ENCODE data around the gene CCDC71.

CCDC71 gene

GRCh38 chr3:49165771-49166751 is at the start of gene CCDC71:
Gene CCDC71, minus strand, starts transcription at chr3:49166331. Its CDS starts 2,123 bp downstream, at chr3:49164208.
- no peak for FAIRE-seq

- FAIRE-seq, result no peak
Measured at GRCh38 chr3:49213998-49214397, 47.9 kb upstream of the CCDC71 start.

- no peak for FAIRE-seq
Measured at GRCh38 chr3:49213541-49213943, 47.4 kb upstream of the CCDC71 start.

GRCh38 chr3:49199900-49200281 is 33.8 kb upstream of the CCDC71 start:
- no peak for FAIRE-seq

DNA sequence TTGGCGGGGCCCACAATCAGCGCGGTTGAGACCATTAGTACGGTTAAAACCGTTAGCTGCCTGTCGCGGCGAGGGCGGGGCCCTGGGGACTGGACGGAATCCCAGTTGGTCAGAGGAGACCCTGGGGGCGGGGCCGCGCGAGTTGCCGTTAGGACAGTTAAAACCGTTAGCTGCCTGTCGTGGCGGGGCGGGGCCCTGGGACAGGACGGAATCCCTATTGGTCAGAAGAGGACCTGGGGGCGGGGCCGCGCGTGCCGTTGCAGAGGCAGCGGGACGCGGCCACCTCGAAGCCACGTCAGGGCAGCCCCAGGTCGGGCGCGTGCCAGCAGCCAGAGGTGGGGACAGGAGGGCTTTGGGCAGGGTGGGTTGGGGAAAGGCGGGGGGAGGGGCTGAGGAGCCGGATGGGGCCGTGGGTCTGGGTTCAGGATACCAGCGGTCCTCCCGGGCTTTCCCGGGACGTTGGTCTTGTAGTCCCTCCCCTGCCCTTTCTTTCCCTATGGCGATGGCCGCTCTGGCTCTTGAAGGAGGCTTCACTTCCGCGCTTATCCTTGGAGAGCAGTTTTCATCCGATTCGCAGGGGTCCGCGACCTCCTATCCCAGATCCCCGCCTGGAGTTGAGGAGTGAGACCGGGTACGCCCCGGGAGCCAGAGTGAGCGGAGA is 33.2 kb upstream of the CCDC71 start:
- no peak for FAIRE-seq

GRCh38 chr3:49198611-49199230 is 32.6 kb upstream of the CCDC71 start:
- no peak for FAIRE-seq

GRCh38 chr3:49198161-49198560 is 32.0 kb upstream of the CCDC71 start:
- FAIRE-seq, result no peak

GRCh38 chr3:49191741-49192140 is 25.6 kb upstream of the CCDC71 start:
- no peak for FAIRE-seq

- FAIRE-seq, result no peak
Measured at GRCh38 chr3:49183873-49184272, 17.7 kb upstream of the CCDC71 start.

- FAIRE-seq, result no peak
Measured at GRCh38 chr3:49182682-49183081, 16.6 kb upstream of the CCDC71 start.

GRCh38 chr3:49181351-49181750 is 15.2 kb upstream of the CCDC71 start:
- FAIRE-seq, result no peak

GRCh38 chr3:49180116-49180515 is 14.0 kb upstream of the CCDC71 start:
- no peak for FAIRE-seq

GRCh38 chr3:49177073-49177472 is 10.9 kb upstream of the CCDC71 start:
- no peak for FAIRE-seq

- no peak for FAIRE-seq
Measured at GRCh38 chr3:49175530-49175929, 9.4 kb upstream of the CCDC71 start.

GRCh38 chr3:49174397-49174985 is 8.4 kb upstream of the CCDC71 start:
- no peak for FAIRE-seq

GRCh38 chr3:49173792-49174170 is 7.7 kb upstream of the CCDC71 start:
- no peak for FAIRE-seq

- no peak for FAIRE-seq
Measured at GRCh38 chr3:49173116-49173791, 7.1 kb upstream of the CCDC71 start.

GRCh38 chr3:49172551-49173041 is 6.5 kb upstream of the CCDC71 start:
- no peak for FAIRE-seq

GRCh38 chr3:49171775-49172500 is 5.8 kb upstream of the CCDC71 start:
- no peak for FAIRE-seq

GRCh38 chr3:49171119-49171774 is 5.1 kb upstream of the CCDC71 start, which contains the start of gene KLHDC8B:
Gene KLHDC8B, plus strand, starts transcription at chr3:49171598. Its CDS starts 1,172 bp downstream, at chr3:49172770.
- no peak for FAIRE-seq

GRCh38 chr3:49170744-49171118 is 4.6 kb upstream of the CCDC71 start:
- FAIRE-seq, result no peak

Data from islet of Langerhans (tissue), 1 donor.